ENCODE data around the gene UFSP2. TPM values are rescaled to one million over a fixed set of nuclear protein-coding genes. Genes with fewer than 3 reads are reported as not detected.

UFSP2 gene
- total RNA-seq, 2 experiments from 2014 or later, result 16.6 to 20.3 TPM

DNA sequence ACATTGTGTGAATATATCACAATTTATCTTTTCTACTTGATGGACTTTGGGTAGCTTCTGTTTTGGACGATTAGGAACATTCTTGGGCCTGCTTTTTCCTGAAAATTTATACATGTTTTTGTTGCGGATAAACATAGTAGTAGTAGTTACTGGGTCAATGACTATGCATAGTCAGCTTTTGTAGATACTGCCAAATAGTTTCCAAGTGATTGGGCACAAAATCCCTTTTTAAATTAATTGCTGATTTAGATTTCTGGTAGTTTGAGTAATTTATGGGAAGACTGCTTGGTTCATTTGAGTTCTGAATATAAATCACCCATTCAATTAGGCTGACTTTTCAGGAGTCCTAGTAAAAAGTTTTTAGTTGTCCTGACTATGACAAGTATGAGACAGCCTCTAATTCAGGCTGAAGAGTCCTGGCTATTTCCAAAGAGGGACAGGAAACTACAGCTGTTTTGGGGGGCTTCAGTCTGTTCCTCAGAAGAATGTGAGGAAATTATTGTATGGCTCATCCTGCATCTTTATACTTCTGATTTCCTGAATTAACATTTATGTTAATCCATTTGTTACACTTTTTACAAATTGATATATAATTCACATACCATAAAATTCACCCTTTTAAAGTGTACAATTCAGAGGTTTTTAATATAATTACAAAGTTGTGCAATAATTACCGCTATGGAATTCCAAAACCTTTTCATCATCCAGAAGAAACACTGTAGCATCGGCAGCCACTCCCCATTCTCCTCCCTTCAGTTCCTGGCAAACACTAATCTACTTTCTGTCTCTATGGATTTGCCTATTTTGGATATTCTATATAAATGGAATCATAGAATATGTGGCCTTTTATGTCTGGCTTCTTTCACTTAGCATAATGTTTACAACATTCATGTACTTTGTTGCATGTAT, 44.2 kb downstream of the UFSP2 start:
- CTCF ChIA-PET, result no interaction called here
- Mint-ChIP-seq H3K36me3 (ENCODE audit: low read depth) (peaks cover 7% of the 10 kb centered on the region), H3K4me1 (ENCODE audit: low read depth) (peaks cover 18% of the 10 kb centered on the region), H3K9me3 (ENCODE audit: insufficient read depth) (no peaks in the 10 kb centered on the region), H3K4me3 (no peak overlapping the region), H3K27me3 (ENCODE audit: low read depth) (no peaks in the 10 kb centered on the region), H3K27ac (no peak overlapping the region)
- POLR2A ChIA-PET, result no interaction called here
- ATAC-seq, result no peak
- DNase-seq, result no peak

DNA sequence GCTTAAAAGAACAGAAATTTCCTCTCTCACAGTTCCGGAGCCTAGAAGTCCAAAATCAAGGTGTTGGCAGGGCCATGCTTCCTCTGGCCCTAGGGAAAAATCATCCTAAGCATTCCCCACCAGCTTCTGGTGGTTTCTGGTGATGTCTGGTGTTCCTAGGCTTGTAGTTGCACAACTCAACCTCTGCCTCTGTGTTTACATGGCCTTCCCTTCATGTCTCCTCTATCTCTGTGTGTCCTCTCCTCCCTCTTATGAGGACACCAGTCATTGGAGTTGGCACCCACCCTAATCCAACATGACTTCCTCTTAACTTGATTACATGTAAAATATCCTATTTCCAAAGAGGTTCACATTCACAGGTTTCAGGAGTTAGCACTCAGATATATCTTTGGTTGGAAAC, 45.4 kb downstream of the UFSP2 start:
- peaks cover 14% of the 10 kb centered on the region for H3K4me1 Mint-ChIP-seq (ENCODE audit: low read depth)
- H3K27ac Mint-ChIP-seq, result no peak overlapping the region
- H3K27me3 Mint-ChIP-seq (ENCODE audit: low read depth), result no peaks in the 10 kb centered on the region
- ATAC-seq (no peak), DNase-seq (no peak)
- POLR2A ChIA-PET, result no interaction called here
- CTCF ChIA-PET, result interaction anchor here (1.1 kb wide), 1 partner anchor 13 kb away, joined by 3 read pairs; no protein-coding TSS in a partner anchor
- H3K4me3 Mint-ChIP-seq, result no peak overlapping the region
- no peaks in the 10 kb centered on the region for H3K9me3 Mint-ChIP-seq (ENCODE audit: insufficient read depth)
- peaks cover 7% of the 10 kb centered on the region for H3K36me3 Mint-ChIP-seq (ENCODE audit: low read depth)

DNA sequence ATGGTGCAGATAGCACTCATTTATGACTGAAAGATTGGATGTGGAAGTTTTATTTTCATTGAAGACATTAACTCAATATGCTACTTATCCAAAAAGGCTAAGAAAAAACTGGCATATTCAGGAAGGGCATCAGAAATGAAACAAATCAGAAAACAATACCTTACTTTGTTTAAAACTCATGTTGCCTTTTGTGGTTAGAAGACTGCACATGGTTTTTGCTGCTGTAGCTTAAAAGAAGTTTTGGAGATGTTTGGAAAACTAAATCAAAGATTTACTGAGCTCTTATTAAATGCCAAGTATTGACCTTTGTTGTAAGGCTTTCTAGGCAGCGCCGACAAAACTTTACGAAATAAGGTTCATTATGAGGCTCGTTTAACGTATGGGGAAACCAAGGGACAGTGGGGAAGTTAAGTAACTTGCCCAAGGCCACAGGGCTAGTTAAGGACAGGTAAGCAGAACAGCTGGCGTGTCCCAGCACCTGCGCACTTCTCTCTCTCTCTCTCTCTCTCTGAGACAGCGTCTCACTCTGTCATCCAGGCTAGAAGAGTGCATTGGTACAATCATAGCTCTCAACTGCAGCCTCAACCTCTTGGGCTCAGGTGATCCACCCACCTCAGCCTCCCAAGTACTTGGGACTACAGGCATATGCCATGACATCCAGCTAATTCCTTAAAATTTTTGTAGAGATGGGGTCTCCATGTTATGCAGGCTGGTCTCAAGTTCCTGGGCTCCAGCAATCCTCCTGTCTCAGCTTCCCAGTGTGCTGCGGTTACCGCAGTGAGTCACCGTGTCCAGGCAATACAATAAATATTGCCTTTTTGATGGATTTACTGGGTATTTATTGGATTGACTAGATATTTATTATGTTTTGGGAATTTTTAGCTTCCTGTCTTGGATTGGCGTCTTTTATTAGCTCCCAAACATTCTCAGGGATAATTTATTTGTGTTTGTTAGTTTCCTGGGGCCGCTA, 46.2 kb downstream of the UFSP2 start:
- no peak overlapping the region for H3K4me3 Mint-ChIP-seq
- peaks cover 7% of the 10 kb centered on the region for H3K4me1 Mint-ChIP-seq (ENCODE audit: low read depth)
- DNase-seq (no peak), ATAC-seq (no peak)
- no peaks in the 10 kb centered on the region for H3K9me3 Mint-ChIP-seq (ENCODE audit: insufficient read depth)
- no peaks in the 10 kb centered on the region for H3K27me3 Mint-ChIP-seq (ENCODE audit: low read depth)
- CTCF ChIA-PET, result interaction anchor here (1.1 kb wide), 1 partner anchor 12 kb away, joined by 3 read pairs; no protein-coding TSS in a partner anchor
- H3K36me3 Mint-ChIP-seq (ENCODE audit: low read depth), result peaks cover 7% of the 10 kb centered on the region
- POLR2A ChIA-PET, result no interaction called here
- H3K27ac Mint-ChIP-seq, result no peak overlapping the region

DNA sequence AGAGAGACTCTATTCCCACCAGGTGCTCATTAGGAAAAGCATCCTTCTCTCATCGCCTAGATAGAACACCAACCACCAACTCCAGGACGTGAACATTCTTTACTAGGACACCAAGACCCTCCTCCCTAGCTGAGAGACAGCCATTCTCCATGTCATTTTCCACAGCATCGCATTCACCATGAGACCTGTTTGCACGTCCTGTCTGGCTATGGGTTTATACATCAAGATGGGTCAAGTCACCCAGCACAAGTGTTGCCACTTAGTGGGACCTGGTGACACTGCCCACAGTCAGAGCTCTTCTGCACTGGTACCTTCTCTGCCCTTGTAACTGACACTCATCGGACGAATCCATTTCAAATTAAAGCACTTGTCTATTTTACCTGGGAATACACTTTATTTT, 47.5 kb downstream of the UFSP2 start:
- Mint-ChIP-seq H3K36me3 (ENCODE audit: low read depth) (peaks cover 2% of the 10 kb centered on the region), H3K27ac (no peak overlapping the region), H3K27me3 (ENCODE audit: low read depth) (no peaks in the 10 kb centered on the region), H3K4me1 (ENCODE audit: low read depth) (no peaks in the 10 kb centered on the region), H3K4me3 (no peak overlapping the region), H3K9me3 (ENCODE audit: insufficient read depth) (no peaks in the 10 kb centered on the region)
- ATAC-seq, result no peak
- CTCF ChIA-PET, result no interaction called here
- no peak for DNase-seq
- POLR2A ChIA-PET, result interaction anchor here (0.6 to 0.7 kb wide), 2 partner anchors 17 to 109 kb away, joined by 3 read pairs; partner anchors contain the start of gene LRP2BP

DNA sequence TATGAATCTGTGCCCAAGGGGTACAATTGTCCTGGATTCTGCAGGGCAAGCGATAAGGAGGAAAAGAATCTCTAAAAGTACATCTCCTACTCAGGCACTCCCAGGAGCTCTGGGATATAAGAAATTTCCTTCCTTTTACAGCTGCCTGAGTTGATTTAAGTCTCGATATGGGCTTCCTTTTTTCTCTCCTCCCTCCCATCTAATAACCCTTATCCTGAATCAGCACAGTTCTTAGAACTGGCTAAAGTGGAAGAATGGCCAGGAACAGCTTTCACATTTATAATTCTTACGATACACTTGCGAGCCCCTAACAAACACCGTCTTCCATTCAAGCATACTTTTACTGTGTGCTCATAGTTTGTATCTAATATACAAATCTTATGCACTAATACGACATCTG, 51.2 kb downstream of the UFSP2 start:
- H3K27ac Mint-ChIP-seq, result no peak overlapping the region
- no peak for ATAC-seq
- H3K4me3 Mint-ChIP-seq, result no peak overlapping the region
- no peaks in the 10 kb centered on the region for H3K36me3 Mint-ChIP-seq (ENCODE audit: low read depth)
- no peak for DNase-seq
- H3K9me3 Mint-ChIP-seq (ENCODE audit: insufficient read depth), result no peaks in the 10 kb centered on the region
- H3K27me3 Mint-ChIP-seq (ENCODE audit: low read depth), result no peaks in the 10 kb centered on the region
- no peaks in the 10 kb centered on the region for H3K4me1 Mint-ChIP-seq (ENCODE audit: low read depth)
- CTCF ChIA-PET, result no interaction called here
- POLR2A ChIA-PET, result no interaction called here

DNA sequence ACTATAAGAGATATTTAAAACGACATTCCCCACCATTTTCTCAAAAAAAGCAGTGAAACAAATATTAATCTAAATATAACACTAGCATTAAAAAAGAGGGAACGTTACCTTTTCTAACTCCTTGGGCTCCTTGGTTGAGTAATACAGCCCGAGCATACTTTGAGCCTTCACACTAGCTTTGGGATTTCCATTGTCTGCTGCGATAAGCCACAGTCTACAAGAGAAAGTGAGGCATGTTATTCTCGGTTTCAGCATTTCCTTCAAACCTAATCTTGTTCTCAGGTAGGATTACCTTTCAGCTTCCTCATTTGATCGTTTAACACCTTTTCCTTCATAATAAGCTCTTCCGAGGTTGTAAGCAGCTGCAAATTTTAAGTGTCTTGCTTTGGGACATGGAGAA, 51.7 kb downstream of the UFSP2 start:
- no peaks in the 10 kb centered on the region for H3K4me1 Mint-ChIP-seq (ENCODE audit: low read depth)
- H3K27ac Mint-ChIP-seq, result no peak overlapping the region
- no peaks in the 10 kb centered on the region for H3K27me3 Mint-ChIP-seq (ENCODE audit: low read depth)
- ATAC-seq (no peak), DNase-seq (no peak)
- H3K36me3 Mint-ChIP-seq (ENCODE audit: low read depth), result no peaks in the 10 kb centered on the region
- POLR2A ChIA-PET, result no interaction called here
- H3K4me3 Mint-ChIP-seq, result no peak overlapping the region
- H3K9me3 Mint-ChIP-seq (ENCODE audit: insufficient read depth), result no peaks in the 10 kb centered on the region
- CTCF ChIA-PET, result no interaction called here

DNA sequence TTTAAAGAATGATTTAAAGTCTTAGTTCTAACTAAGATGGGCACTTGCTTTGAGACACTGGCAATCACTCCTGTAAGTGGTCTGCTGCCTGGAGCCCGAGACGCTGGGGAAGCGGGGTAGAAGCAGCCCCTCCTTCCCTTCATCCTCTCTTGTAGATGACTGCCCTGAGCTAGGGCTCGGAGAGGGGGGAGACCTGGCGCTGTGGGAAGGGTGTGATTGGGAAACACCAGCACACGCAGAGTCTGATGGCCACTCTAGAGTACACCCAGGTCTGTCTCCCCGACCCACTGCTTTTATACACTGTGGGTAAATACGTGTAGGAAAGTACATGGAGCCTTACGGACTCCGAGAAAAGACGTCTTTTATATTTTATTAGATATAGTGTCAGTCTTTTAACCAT, 54.1 kb downstream of the UFSP2 start:
- ChIA-PET POLR2A (no interaction called here), CTCF (interaction anchor here (0.8 kb wide), 1 partner anchor 226 kb away, joined by 3 read pairs; no protein-coding TSS in a partner anchor)
- Mint-ChIP-seq H3K36me3 (ENCODE audit: low read depth) (no peaks in the 10 kb centered on the region), H3K9me3 (ENCODE audit: insufficient read depth) (no peaks in the 10 kb centered on the region), H3K4me1 (ENCODE audit: low read depth) (no peaks in the 10 kb centered on the region), H3K27ac (no peak overlapping the region), H3K4me3 (no peak overlapping the region), H3K27me3 (ENCODE audit: low read depth) (no peaks in the 10 kb centered on the region)
- DNase-seq (no peak), ATAC-seq (no peak)

DNA sequence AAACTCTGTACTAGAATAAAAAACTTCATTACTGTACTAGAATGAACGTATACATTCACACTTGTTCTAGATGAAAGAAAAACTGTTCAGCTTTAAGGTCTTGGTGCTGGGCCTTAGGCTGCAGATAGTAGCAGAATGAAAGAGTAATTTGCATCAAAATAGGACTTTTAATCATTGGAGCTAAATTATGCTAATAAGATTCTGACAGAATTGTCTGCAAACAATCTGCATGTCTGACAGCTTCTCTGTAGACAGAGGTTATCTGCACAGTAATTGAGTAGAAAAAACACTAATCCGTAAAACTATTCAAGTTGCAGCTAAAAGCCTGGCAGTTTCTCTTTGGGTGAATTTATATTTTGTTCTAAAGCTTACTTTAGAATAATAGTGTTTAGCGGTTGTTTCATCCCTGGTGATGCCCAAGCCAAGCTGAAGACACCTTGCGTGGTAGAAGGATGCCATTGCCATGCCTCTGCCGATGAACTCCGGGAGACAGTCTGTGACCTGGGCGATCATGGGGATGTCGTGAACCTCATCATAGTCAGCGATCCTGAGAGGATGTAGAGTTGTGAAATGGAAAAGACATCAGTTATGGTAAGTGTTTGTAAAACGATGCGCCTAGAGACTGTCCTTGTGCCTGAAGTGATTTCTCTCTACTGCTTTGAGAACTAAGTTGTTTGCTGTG, 55.4 kb downstream of the UFSP2 start:
- Mint-ChIP-seq H3K36me3 (ENCODE audit: low read depth) (no peaks in the 10 kb centered on the region), H3K4me3 (no peak overlapping the region), H3K27me3 (ENCODE audit: low read depth) (no peaks in the 10 kb centered on the region), H3K9me3 (ENCODE audit: insufficient read depth) (no peaks in the 10 kb centered on the region), H3K4me1 (ENCODE audit: low read depth) (no peaks in the 10 kb centered on the region), H3K27ac (no peak overlapping the region)
- ATAC-seq (no peak), DNase-seq (no peak)
- CTCF ChIA-PET, result no interaction called here
- POLR2A ChIA-PET, result no interaction called here

DNA sequence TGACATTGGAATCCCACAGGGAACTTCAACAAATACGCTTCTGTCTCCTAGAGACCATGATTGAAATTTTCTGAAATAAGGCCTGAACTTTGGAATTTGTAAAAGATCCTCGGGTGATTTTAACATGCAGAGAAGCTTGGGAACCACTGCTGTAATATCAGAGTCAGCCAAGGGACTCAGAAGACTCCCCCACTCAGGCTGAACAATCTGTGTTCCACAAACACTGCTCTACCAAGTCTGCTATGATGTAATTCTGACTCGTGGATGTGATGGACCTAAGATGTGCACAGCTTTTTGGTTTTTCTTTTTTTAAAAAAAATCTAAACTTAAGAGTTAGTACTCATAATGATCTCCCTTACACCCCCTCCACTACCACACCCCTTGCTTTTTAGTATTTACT, 56.0 kb downstream of the UFSP2 start:
- POLR2A ChIA-PET, result no interaction called here
- no peak overlapping the region for H3K27ac Mint-ChIP-seq
- CTCF ChIA-PET, result no interaction called here
- DNase-seq (no peak), ATAC-seq (no peak)
- H3K36me3 Mint-ChIP-seq (ENCODE audit: low read depth), result no peaks in the 10 kb centered on the region
- H3K4me3 Mint-ChIP-seq, result no peak overlapping the region
- H3K9me3 Mint-ChIP-seq (ENCODE audit: insufficient read depth), result no peaks in the 10 kb centered on the region
- no peaks in the 10 kb centered on the region for H3K4me1 Mint-ChIP-seq (ENCODE audit: low read depth)
- H3K27me3 Mint-ChIP-seq (ENCODE audit: low read depth), result no peaks in the 10 kb centered on the region

DNA sequence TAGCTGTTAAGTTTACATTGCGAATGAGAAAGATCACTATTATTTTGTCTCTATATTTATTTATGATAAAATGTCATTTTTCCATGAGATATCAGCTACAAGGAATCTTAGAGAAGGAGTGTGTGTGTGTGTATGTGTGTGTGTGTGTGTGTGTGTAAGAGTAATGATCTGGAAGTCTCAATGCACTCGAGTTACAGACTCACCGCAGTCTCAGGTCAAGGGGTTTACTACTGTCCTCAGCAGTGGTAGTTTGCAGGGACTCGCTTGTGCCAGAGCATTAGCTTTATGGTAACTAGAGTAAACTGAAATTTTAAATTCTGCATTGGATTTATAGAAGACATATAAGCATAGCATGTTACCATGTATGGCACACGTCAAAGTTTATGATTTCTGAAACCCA, 60.9 kb downstream of the UFSP2 start:
- no peaks in the 10 kb centered on the region for H3K4me1 Mint-ChIP-seq (ENCODE audit: low read depth)
- DNase-seq, result no peak
- H3K4me3 Mint-ChIP-seq, result no peak overlapping the region
- no peaks in the 10 kb centered on the region for H3K27me3 Mint-ChIP-seq (ENCODE audit: low read depth)
- H3K9me3 Mint-ChIP-seq (ENCODE audit: insufficient read depth), result no peaks in the 10 kb centered on the region
- no peak for ATAC-seq
- peaks cover 3% of the 10 kb centered on the region for H3K36me3 Mint-ChIP-seq (ENCODE audit: low read depth)
- H3K27ac Mint-ChIP-seq, result no peak overlapping the region
- POLR2A ChIA-PET, result no interaction called here
- CTCF ChIA-PET, result no interaction called here

DNA sequence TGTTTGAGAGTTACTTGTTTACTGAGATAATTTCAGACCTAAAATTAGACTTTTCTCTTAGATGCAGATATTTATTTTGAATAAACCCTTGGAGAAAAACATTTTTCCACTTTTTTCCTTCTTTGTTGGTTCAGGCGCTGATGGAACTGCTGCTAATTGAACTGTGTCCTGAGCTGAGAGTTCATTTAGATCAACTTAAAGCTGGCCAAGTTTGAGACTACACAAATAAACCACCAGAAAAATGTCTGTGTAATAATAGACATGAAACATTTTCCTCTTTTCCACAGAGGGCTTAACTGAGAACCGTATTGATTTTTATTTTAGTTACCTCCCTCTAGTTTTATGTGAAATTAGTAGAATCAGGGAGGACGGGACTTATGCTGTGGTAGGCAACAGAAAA, 62.5 kb downstream of the UFSP2 start:
- POLR2A ChIA-PET, result no interaction called here
- Mint-ChIP-seq H3K4me1 (ENCODE audit: low read depth) (no peaks in the 10 kb centered on the region), H3K9me3 (ENCODE audit: insufficient read depth) (no peaks in the 10 kb centered on the region), H3K27ac (no peak overlapping the region), H3K27me3 (ENCODE audit: low read depth) (no peaks in the 10 kb centered on the region), H3K4me3 (no peak overlapping the region), H3K36me3 (ENCODE audit: low read depth) (peaks cover 3% of the 10 kb centered on the region)
- no peak for ATAC-seq
- CTCF ChIA-PET, result no interaction called here
- no peak for DNase-seq

All from activated CD8-positive, alpha-beta T cell treated with anti-CD3 and anti-CD28 coated beads, Interleukin-2, amount 10 ng/mL, durations not matched to agents 7 days and 5 days (primary cell).